Peyer's patch (tissue), 4 donors: ENCODE data around the gene ZPR1.
"Not testable (repeated sequence)": the region's sequence is repeated elsewhere in the genome, so short reads cannot be mapped to it uniquely, and the experiment has no call there.

Experiments used
- CTCF ChIP-seq, 6 experiments: fragments of 450-650 bp in 4 of 6; fragments of 200-600 bp in 2 of 6; sonication (generic) in 1 of 6; IDR thresholded peaks; one replicate each; pipeline ENCODE4 v1.5.1; 2017 to 2019; ENCODE audit warnings: antibody characterized with exemption in 6 of 6, mild to moderate bottlenecking in 3 of 6, moderate library complexity in 1 of 6
- POLR2A ChIP-seq, 2 donors: fragments of 450-650 bp; IDR thresholded peaks; one replicate each; pipeline ENCODE4 v1.5.1; 2017; ENCODE audit warnings: antibody characterized with exemption in 2 of 2, mild to moderate bottlenecking in 2 of 2, moderate library complexity in 2 of 2

GRCh38 chr11:116801662-116802061 is 13.8 kb upstream of the ZPR1 start:
- not testable (repeated sequence) for TF ChIP-seq CTCF, POLR2A (IDR thresholded peaks at IDR 0.05)
